IMR-90 (cell line): Measurements from ENCODE around the gene RAD51B.

Experiments
- CEBPB ChIP-seq: IDR thresholded peaks from 2 replicates; pipeline ENCODE4 v1.6.1; 2012; ENCODE audit warnings: low read depth, low read length, improper control_type of control experiment
- FOS ChIP-seq: fragments of 150-350 bp; IDR thresholded peaks from 2 replicates; pipeline ENCODE4 v1.6.1; 2016; ENCODE audit warnings: low read depth, low read length
- MAZ ChIP-seq: IDR thresholded peaks from 2 replicates; pipeline ENCODE4 v1.6.1; 2012; ENCODE audit warnings: low read depth, mild to moderate bottlenecking, low read length, improper control_type of control experiment, moderate library complexity, borderline replicate concordance
- MXI1 ChIP-seq: IDR thresholded peaks from 2 replicates; pipeline ENCODE4 v1.6.1; 2012; ENCODE audit warnings: low read depth, mild to moderate bottlenecking, low read length, moderate library complexity, borderline replicate concordance
- POLR2A ChIP-seq: IDR thresholded peaks from 2 replicates; pipeline ENCODE4 v1.6.1; 2012; ENCODE audit warnings: mild to moderate bottlenecking, low read depth, low read length
- RAD21 ChIP-seq: IDR thresholded peaks from 2 replicates; pipeline ENCODE4 v1.6.1; 2012; ENCODE audit warnings: low read length, improper control_type of control experiment
- RCOR1 ChIP-seq: IDR thresholded peaks from 2 replicates; pipeline ENCODE4 v1.6.1; 2012; ENCODE audit warnings: mild to moderate bottlenecking, low read length, improper control_type of control experiment; ENCODE audit not compliant: insufficient replicate concordance
- SMC3 ChIP-seq: fragments of 150-350 bp; IDR thresholded peaks from 2 replicates; pipeline ENCODE4 v1.6.1; 2016; ENCODE audit warnings: low read depth, mild to moderate bottlenecking, antibody characterized with exemption, low read length, moderate library complexity
- TF ChIP-seq, protein P1 (sequence below): conservative IDR thresholded peaks from 2 replicates; pipeline ENCODE4 v1.5.1; 2012; ENCODE audit warnings: mild to moderate bottlenecking, low read depth, low read length, improper control_type of control experiment
- TF ChIP-seq, protein P2 (sequence below): fragments of 150-350 bp; IDR thresholded peaks from 2 replicates; pipeline ENCODE4 v1.6.1; 2017; ENCODE audit warnings: mild to moderate bottlenecking, antibody characterized with exemption, low read length, low read depth

DNA sequence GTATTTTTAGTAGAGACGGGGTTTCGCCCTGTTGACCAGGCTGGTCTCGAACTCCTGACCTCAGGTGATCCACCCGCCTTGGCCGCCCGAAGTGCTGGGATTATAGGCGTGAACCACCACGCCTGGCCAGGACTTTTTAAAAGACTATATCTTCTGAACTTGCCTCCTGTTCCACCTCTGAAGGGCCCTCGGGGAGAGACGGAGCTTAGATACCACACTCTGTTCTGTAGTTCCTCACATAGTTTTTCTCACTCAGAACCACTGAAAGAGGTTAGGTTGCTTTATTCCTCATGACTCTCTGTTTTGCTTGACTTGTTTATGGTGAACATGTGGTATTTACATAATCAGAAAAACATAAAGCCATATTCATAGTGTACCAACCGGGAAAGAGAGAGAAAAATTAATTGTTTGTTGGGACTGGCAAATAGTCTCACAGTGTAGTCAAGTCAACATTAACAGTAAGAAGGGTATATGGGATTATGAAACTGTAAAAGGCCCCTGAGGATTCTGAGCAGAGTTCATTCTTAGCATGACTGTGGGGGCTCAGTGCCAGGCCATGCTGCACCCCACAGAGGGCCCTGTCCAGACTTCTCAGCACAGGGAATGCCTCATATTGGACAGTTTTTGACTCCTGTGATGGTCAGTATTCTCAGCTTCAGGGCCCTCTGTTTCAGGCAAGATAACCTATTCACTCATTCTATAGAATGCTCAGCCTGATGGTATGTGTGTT is 631.0 kb downstream of the RAD51B start:
- TF ChIP-seq, protein P1, sequence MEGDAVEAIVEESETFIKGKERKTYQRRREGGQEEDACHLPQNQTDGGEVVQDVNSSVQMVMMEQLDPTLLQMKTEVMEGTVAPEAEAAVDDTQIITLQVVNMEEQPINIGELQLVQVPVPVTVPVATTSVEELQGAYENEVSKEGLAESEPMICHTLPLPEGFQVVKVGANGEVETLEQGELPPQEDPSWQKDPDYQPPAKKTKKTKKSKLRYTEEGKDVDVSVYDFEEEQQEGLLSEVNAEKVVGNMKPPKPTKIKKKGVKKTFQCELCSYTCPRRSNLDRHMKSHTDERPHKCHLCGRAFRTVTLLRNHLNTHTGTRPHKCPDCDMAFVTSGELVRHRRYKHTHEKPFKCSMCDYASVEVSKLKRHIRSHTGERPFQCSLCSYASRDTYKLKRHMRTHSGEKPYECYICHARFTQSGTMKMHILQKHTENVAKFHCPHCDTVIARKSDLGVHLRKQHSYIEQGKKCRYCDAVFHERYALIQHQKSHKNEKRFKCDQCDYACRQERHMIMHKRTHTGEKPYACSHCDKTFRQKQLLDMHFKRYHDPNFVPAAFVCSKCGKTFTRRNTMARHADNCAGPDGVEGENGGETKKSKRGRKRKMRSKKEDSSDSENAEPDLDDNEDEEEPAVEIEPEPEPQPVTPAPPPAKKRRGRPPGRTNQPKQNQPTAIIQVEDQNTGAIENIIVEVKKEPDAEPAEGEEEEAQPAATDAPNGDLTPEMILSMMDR, result no peak
- TF ChIP-seq, protein P2, sequence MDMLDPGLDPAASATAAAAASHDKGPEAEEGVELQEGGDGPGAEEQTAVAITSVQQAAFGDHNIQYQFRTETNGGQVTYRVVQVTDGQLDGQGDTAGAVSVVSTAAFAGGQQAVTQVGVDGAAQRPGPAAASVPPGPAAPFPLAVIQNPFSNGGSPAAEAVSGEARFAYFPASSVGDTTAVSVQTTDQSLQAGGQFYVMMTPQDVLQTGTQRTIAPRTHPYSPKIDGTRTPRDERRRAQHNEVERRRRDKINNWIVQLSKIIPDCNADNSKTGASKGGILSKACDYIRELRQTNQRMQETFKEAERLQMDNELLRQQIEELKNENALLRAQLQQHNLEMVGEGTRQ, result no peak
- TF ChIP-seq RAD21 (no peak), SMC3 (no peak), POLR2A (no peak), MXI1 (no peak), CEBPB (no peak), FOS (no peak), RCOR1 (no peak), MAZ (no peak)
